HepG2 (cell line): ENCODE results near the gene MAP2K7. TPM values are rescaled to one million over a fixed set of nuclear protein-coding genes. Genes with fewer than 3 reads are reported as not detected.
A peak's percentile ranks its signal among the peaks of the same experiment; 100 is the strongest.

Experiments used
- HNF1B ChIP-seq: sonication (generic); formaldehyde crosslinking; IDR thresholded peaks from 2 replicates; pipeline ENCODE4 v1.5.1; 2020; ENCODE audit warnings: mild to moderate bottlenecking, moderate library complexity, missing genetic modification reagents
- JUND ChIP-seq: sonication (generic); formaldehyde crosslinking; IDR thresholded peaks from 2 replicates; pipeline ENCODE4 v1.8.0; 2022; ENCODE audit warnings: mild to moderate bottlenecking, missing genetic modification reagents
- KMT2B ChIP-seq: IDR thresholded peaks from 2 replicates; pipeline ENCODE4 v1.6.1; 2016; ENCODE audit warnings: missing genetic modification reagents, missing compliant biosample characterization
- MAZ ChIP-seq, 2 experiments: sonication (generic) in 1 of 2; formaldehyde crosslinking in 1 of 2; IDR thresholded peaks; 2 replicates each; pipeline versions ENCODE4 v1.5.0 to v1.6.1; 2012 to 2020; ENCODE audit warnings: low read depth in 2 of 2, mild to moderate bottlenecking in 2 of 2, borderline replicate concordance in 1 of 2, improper control_type of control experiment in 1 of 2, low read length in 1 of 2, missing genetic modification reagents in 1 of 2, moderate library complexity in 1 of 2
- MIXL1 ChIP-seq: IDR thresholded peaks from 2 replicates; pipeline ENCODE4 v1.6.1; 2016
- RAD51 ChIP-seq: fragments of 450-650 bp; IDR thresholded peaks from 2 replicates; pipeline ENCODE4 v1.6.1; 2016; ENCODE audit warnings: borderline replicate concordance
- RFXAP ChIP-seq: sonication (generic); formaldehyde crosslinking; IDR thresholded peaks from 2 replicates; pipeline ENCODE4 v1.4.0; 2020; ENCODE audit warnings: missing genetic modification reagents, borderline replicate concordance
- ZFAT ChIP-seq: sonication (generic); formaldehyde crosslinking; conservative IDR thresholded peaks from 2 replicates; pipeline ENCODE4 v1.8.1; 2023; ENCODE audit warnings: missing genetic modification reagents, inconsistent platforms
- ZHX1 ChIP-seq: sonication (generic); formaldehyde crosslinking; IDR thresholded peaks from 2 replicates; pipeline ENCODE4 v1.8.1; 2022; ENCODE audit warnings: low read depth, mild to moderate bottlenecking, missing genetic modification reagents
- ZNF414 ChIP-seq: sonication (generic); formaldehyde crosslinking; IDR thresholded peaks from 2 replicates; pipeline ENCODE4 v1.5.0; 2020; ENCODE audit warnings: missing genetic modification reagents
- ZNF547 ChIP-seq: sonication (generic); formaldehyde crosslinking; IDR thresholded peaks from 2 replicates; pipeline ENCODE4 v1.5.1; 2020; ENCODE audit warnings: mild to moderate bottlenecking, missing genetic modification reagents
- ZNF878 ChIP-seq: sonication (generic); formaldehyde crosslinking; IDR thresholded peaks from 2 replicates; pipeline ENCODE4 v1.8.1; 2023; ENCODE audit warnings: mild to moderate bottlenecking, missing genetic modification reagents, moderate library complexity
- polyA plus RNA-seq, 8 experiments: library from polyadenylated mRNA; depleted of rRNA in 3 of 8; stranded (reverse) in 7 of 8; unstranded in 1 of 8; fragments of >200 nt; fragmentation: Illumina TruSeq in 4 of 8; extraction: Trizol in 4 of 8; gene quantifications; 2 replicates each; pipeline versions ENCODE4 v1.2.1 to v1.2.3, GENCODE V29; 2011 to 2016; ENCODE audit warnings: low read depth in 4 of 8, missing spikeins in 1 of 8, mixed read lengths in 1 of 8; ENCODE audit not compliant: insufficient read depth in 1 of 8
- total RNA-seq, 5 experiments: library from RNA; depleted of rRNA; stranded (reverse); fragments of >200 nt; fragmentation: Illumina TruSeq; extraction: Trizol; gene quantifications; 2 replicates each; pipeline ENCODE4 v1.2.3, GENCODE V29; 2016; ENCODE audit warnings: low read depth in 1 of 5
- TF ChIP-seq, protein P1 (sequence below): sonication (generic); formaldehyde crosslinking; IDR thresholded peaks from 2 replicates; pipeline ENCODE4 v1.5.0; 2020; ENCODE audit warnings: mild to moderate bottlenecking, missing genetic modification reagents

MAP2K7 gene
- total and polyA plus RNA-seq, 2 of the 13 experiments (the other 11 are each of a cell fraction or from before 2014, with no cell fraction given), result 9.0 to 10.8 TPM

DNA sequence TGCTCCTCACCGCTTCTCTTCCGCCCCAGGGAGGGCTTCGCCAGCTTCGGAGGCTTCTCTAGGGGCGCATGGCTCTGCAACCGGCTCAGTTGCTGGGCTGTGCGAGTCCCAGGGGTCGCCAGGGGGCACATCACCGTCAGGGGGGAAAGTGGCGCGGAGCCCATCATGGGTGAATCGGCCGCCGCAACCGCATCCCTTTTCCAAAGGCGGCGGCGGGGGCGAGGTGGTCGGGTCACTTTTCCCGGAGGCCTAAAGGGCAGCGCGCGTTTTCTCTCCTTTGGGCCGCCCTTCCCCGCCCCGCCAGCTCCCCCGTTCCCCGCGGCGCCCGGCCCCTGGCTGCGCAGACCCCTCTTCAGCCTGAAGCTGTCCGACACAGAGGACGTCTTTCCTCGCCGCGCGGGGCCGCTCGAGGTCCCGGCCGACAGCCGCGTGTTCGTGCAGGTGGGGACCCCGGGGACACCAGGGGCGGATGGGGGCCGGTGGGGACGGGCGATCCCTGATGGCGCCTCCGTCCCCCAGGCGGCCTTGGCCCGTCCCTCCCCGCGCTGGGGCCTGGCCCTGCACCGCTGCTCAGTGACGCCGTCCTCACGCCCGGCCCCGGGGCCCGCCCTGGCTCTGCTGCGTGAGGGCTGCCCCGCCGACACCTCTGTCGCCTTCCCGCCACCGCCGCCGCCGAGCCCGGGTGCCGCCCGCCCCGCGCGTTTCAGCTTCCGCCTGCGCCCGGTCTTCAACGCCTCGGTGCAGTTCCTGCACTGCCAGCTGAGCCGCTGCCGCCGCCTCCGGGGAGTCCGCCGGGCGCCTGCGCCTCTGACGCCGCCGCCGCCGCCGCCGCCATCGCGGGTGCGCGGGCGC lies 12.7 kb downstream of the MAP2K7 start (continued):
- TF ChIP-seq MAZ (IDR thresholded peaks at IDR 0.05; ENCODE audit: borderline replicate concordance, low read depth, low read length) (peak; percentile 27; the same call in 1 of the 2 replicates), MAZ (CRISPR knock-in tag; IDR thresholded peaks at IDR 0.05; ENCODE audit: low read depth) (peak; percentile 72; the same call in 1 of the 2 replicates), RAD51 (no peak), HNF1B (CRISPR knock-in tag) (no peak), MIXL1 (CRISPR knock-in tag) (no peak), ZNF414 (CRISPR knock-in tag) (no peak), ZNF878 (CRISPR knock-in tag) (no peak), RFXAP (no peak), KMT2B (CRISPR knock-in tag) (no peak), ZFAT (no peak; the same call in 1 of the 2 replicates), ZNF547 (no peak), JUND (CRISPR knock-in tag) (no peak), ZHX1 (CRISPR knock-in tag) (peak; percentile 42; the same call in 1 of the 2 replicates)
- TF ChIP-seq, protein P1, sequence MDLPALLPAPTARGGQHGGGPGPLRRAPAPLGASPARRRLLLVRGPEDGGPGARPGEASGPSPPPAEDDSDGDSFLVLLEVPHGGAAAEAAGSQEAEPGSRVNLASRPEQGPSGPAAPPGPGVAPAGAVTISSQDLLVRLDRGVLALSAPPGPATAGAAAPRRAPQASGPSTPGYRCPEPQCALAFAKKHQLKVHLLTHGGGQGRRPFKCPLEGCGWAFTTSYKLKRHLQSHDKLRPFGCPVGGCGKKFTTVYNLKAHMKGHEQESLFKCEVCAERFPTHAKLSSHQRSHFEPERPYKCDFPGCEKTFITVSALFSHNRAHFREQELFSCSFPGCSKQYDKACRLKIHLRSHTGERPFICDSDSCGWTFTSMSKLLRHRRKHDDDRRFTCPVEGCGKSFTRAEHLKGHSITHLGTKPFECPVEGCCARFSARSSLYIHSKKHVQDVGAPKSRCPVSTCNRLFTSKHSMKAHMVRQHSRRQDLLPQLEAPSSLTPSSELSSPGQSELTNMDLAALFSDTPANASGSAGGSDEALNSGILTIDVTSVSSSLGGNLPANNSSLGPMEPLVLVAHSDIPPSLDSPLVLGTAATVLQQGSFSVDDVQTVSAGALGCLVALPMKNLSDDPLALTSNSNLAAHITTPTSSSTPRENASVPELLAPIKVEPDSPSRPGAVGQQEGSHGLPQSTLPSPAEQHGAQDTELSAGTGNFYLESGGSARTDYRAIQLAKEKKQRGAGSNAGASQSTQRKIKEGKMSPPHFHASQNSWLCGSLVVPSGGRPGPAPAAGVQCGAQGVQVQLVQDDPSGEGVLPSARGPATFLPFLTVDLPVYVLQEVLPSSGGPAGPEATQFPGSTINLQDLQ (CRISPR knock-in tag), result 0 out of 2 replicates have a peak, but pooled peaks have one; percentile 62
